Loucy (cell line): ENCODE results near the gene FLYWCH2.

Experiments used
- H2AFZ ChIP-seq: fragments of 200-600 bp; sonication (generic); 2 replicates; pipeline ENCODE4 v1.6.0; 2016; ENCODE audit warnings: antibody characterized with exemption, mild to moderate bottlenecking, low read length, moderate library complexity
- H3F3A ChIP-seq: fragments of 200-600 bp; 2 replicates; pipeline ENCODE4 v1.6.0; 2016; ENCODE audit warnings: antibody characterized with exemption, low read depth, mild to moderate bottlenecking
- H3K27me3 ChIP-seq: fragments of 200-600 bp; sonication (generic); 2 replicates; pipeline ENCODE4 v1.6.1; 2014; ENCODE audit warnings: low read length, mild to moderate bottlenecking; ENCODE audit not compliant: insufficient read depth, poor library complexity, severe bottlenecking
- H3K36me3 ChIP-seq: fragments of 200-600 bp; sonication (generic); 2 replicates; pipeline ENCODE4 v1.6.1; 2016; ENCODE audit warnings: low read length; ENCODE audit not compliant: insufficient read depth
- H3K4me1 ChIP-seq: fragments of 200-600 bp; sonication (generic); 2 replicates; pipeline ENCODE4 v1.5.1; 2014; ENCODE audit warnings: low read length, mild to moderate bottlenecking; ENCODE audit not compliant: insufficient read depth, poor library complexity, severe bottlenecking
- H3K4me2 ChIP-seq: fragments of 200-600 bp; sonication (generic); 2 replicates; pipeline ENCODE4 v1.6.0; 2014; ENCODE audit warnings: antibody characterized with exemption, low read length, low read depth, mild to moderate bottlenecking; ENCODE audit not compliant: poor library complexity, severe bottlenecking
- H3K4me3 ChIP-seq: fragments of 200-600 bp; sonication (generic); 2 replicates; pipeline ENCODE4 v1.5.1; 2014; ENCODE audit warnings: low read length, mild to moderate bottlenecking, mixed read lengths; ENCODE audit not compliant: poor library complexity, severe bottlenecking
- H3K79me2 ChIP-seq: fragments of 200-600 bp; sonication (generic); 2 replicates; pipeline ENCODE4 v1.6.1; 2014; ENCODE audit warnings: low read length; ENCODE audit not compliant: insufficient read depth
- H3K9ac ChIP-seq: fragments of 200-600 bp; sonication (generic); 2 replicates; pipeline ENCODE4 v1.6.0; 2014; ENCODE audit warnings: mild to moderate bottlenecking, low read depth, low read length, moderate library complexity; ENCODE audit not compliant: poor library complexity, severe bottlenecking
- H3K9me2 ChIP-seq: fragments of 200-600 bp; sonication (generic); replicated peaks from 2 replicates; pipeline ENCODE4 v1.6.1; 2016; ENCODE audit warnings: low read depth, low read length, mixed read lengths
- H3K9me3 ChIP-seq: fragments of 200-600 bp; sonication (generic); 2 replicates; pipeline ENCODE4 v1.6.1; 2014; ENCODE audit warnings: mild to moderate bottlenecking, antibody characterized with exemption, low read length, low read depth; ENCODE audit not compliant: insufficient read depth
- H4K20me1 ChIP-seq: fragments of 200-600 bp; sonication (generic); 2 replicates; pipeline ENCODE4 v1.6.0; 2014; ENCODE audit warnings: antibody characterized with exemption, low read length, mild to moderate bottlenecking; ENCODE audit not compliant: insufficient read depth, poor library complexity, severe bottlenecking
- CTCF ChIP-seq: fragments of 200-600 bp; sonication (generic); conservative IDR thresholded peaks from 2 replicates; pipeline ENCODE4 v1.5.1; 2014; ENCODE audit warnings: mild to moderate bottlenecking, antibody characterized with exemption, low read length
- EZH2phosphoT487 ChIP-seq: fragments of 200-600 bp; IDR thresholded peaks from 2 replicates; pipeline ENCODE4 v1.6.1; 2018; ENCODE audit warnings: antibody characterized with exemption, mild to moderate bottlenecking, moderate library complexity, borderline replicate concordance

The FLYWCH2 gene

DNA sequence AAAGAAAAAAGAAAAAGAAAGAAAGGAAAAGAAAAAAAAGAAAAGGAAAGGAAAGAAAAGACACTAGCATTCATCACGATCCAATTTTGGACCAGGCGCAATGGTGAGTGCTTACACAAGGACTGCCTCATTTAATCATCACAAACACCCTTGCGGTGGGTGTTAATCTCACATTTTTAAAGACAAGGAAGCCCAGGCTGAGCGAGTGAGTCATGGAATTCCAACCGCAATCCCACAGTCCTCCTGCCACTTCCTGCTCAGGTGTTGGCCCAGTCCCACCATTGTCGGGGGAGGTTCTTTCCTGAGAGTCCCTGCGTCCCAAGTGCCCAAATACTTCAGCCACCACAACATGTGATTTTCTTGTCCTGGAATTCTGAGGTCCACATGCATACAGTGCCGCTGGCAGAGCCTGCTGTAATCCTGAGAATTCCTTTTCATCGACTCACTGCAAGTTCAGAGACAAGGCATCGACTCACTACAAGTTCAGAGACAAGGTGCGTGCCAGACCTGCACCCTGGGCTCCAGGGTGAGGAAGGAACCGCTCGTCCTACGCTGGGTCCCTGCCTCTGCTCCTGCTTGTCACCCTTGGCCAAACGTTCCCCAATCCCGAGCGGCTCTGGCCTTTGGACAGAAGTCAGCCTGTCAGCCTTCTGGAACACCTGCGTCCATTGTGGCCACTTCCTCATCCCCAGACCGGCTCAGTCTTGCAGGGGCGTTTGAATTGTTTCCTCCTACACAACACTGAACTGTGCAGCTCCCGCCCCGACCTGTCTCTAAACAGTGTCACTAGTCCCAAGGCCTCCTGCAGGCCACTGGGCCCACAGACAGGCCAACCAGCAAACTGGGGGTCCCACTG, 47.1 kb upstream of the FLYWCH2 start:
- Histone ChIP-seq H2AFZ (no peak overlapping the region), H3K9ac (no peak overlapping the region)

GRCh38 chr16:2836646-2837508, 46.1 kb upstream of the FLYWCH2 start:
- no peaks in the 10 kb centered on the region for H3K36me3 ChIP-seq
- H3K9ac ChIP-seq = no peak overlapping the region
- H3K9me3 ChIP-seq = no peaks in the 10 kb centered on the region
- no peaks in the 10 kb centered on the region for H3F3A ChIP-seq
- no peaks in the 10 kb centered on the region for H3K4me1 ChIP-seq
- no peaks in the 10 kb centered on the region for H4K20me1 ChIP-seq
- H2AFZ ChIP-seq = no peak overlapping the region
- H3K4me3 ChIP-seq = no peak overlapping the region
- H3K27me3 ChIP-seq = no peaks in the 10 kb centered on the region
- H3K4me2 ChIP-seq = no peak overlapping the region
- no peaks in the 10 kb centered on the region for H3K9me2 ChIP-seq
- no peak for TF ChIP-seq EZH2phosphoT487
- no peak for TF ChIP-seq CTCF
- H3K79me2 ChIP-seq = no peaks in the 10 kb centered on the region

More for the DNA sequence above, 47.1 kb upstream of the FLYWCH2 start:
- H3F3A ChIP-seq = no peaks in the 10 kb centered on the region
- H3K9me3 ChIP-seq = no peaks in the 10 kb centered on the region
- no peak overlapping the region for H3K4me3 ChIP-seq
- H3K27me3 ChIP-seq = no peaks in the 10 kb centered on the region
- H4K20me1 ChIP-seq = no peaks in the 10 kb centered on the region
- no peak for TF ChIP-seq CTCF
- no peak for TF ChIP-seq EZH2phosphoT487
- H3K79me2 ChIP-seq = no peaks in the 10 kb centered on the region
- no peaks in the 10 kb centered on the region for H3K4me1 ChIP-seq
- H3K9me2 ChIP-seq = no peaks in the 10 kb centered on the region
- no peak overlapping the region for H3K4me2 ChIP-seq
- no peaks in the 10 kb centered on the region for H3K36me3 ChIP-seq

DNA sequence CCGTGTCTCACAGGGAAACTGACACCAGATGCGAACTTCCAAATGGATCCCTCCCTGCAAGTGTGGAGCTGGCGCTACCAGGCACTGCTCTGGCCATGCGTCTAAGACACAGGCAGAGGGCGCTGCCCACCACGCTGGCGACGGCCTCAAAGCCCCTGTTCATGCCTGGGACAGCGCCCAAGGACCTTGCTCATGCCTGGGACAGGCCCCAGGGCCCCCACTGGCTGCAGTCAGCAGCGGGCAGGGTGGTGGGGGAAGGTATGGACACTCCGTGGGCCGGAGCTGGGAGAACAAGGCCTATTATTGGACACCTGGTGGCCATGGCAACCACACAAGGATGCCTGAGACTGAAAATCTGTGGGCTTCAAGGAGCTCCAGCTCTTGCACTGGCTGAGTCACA, 44.1 kb upstream of the FLYWCH2 start:
- no peaks in the 10 kb centered on the region for H3K36me3 ChIP-seq
- H3K79me2 ChIP-seq = no peaks in the 10 kb centered on the region
- no peak overlapping the region for H3K4me3 ChIP-seq
- H3K27me3 ChIP-seq = no peaks in the 10 kb centered on the region
- TF ChIP-seq EZH2phosphoT487 = no peak
- peak; percentile 69 for TF ChIP-seq CTCF
- no peaks in the 10 kb centered on the region for H3F3A ChIP-seq
- no peaks in the 10 kb centered on the region for H4K20me1 ChIP-seq
- H3K4me2 ChIP-seq = no peak overlapping the region
- no peak overlapping the region for H3K9ac ChIP-seq
- no peak overlapping the region for H2AFZ ChIP-seq
- H3K9me2 ChIP-seq = no peaks in the 10 kb centered on the region
- H3K4me1 ChIP-seq = no peaks in the 10 kb centered on the region
- no peaks in the 10 kb centered on the region for H3K9me3 ChIP-seq
